HG03196 (cell line): ENCODE measurements around the gene HCLS1.
A peak's percentile ranks its signal among the peaks of the same experiment; 100 is the strongest.
"Not testable (repeated sequence)": the region's sequence is repeated elsewhere in the genome, so short reads cannot be mapped to it uniquely, and the experiment has no call there.

Experiments
- ATAC-seq: cut with Tn5 transposase; IDR thresholded peaks from one replicate; pipeline ENCODE4 v1.9.1; 2021; ENCODE audit not compliant: unreplicated experiment

Gene HCLS1

GRCh38 chr3:121660356-121661171 lies at the start of gene HCLS1:
HCLS1 (minus strand) TSS chr3:121660903; CDS start chr3:121658347, 2,556 bp downstream.
- ATAC-seq, result peak; percentile 77

- no peak for ATAC-seq
Observed at GRCh38 chr3:121710347-121710746, 49.6 kb upstream of the HCLS1 start.

GRCh38 chr3:121707531-121708273 lies 47.0 kb upstream of the HCLS1 start:
- ATAC-seq, result no peak

- ATAC-seq, result no peak
Observed at GRCh38 chr3:121705541-121705940, 44.8 kb upstream of the HCLS1 start.

- ATAC-seq, result no peak
Observed at GRCh38 chr3:121703973-121704372, 43.3 kb upstream of the HCLS1 start.

GRCh38 chr3:121698901-121699300 lies 38.2 kb upstream of the HCLS1 start:
- ATAC-seq, result no peak

GRCh38 chr3:121698476-121698875 lies 37.8 kb upstream of the HCLS1 start:
- no peak for ATAC-seq

GRCh38 chr3:121696186-121696585 lies 35.5 kb upstream of the HCLS1 start:
- no peak for ATAC-seq

- ATAC-seq, result no peak
Observed at GRCh38 chr3:121692010-121692699, 31.5 kb upstream of the HCLS1 start.

GRCh38 chr3:121690777-121691405 lies 30.2 kb upstream of the HCLS1 start:
- no peak for ATAC-seq

GRCh38 chr3:121688747-121689146 lies 28.0 kb upstream of the HCLS1 start:
- not testable (repeated sequence) for ATAC-seq

GRCh38 chr3:121681792-121682191 lies 21.1 kb upstream of the HCLS1 start:
- ATAC-seq, result no peak

- ATAC-seq, result no peak
Observed at GRCh38 chr3:121677141-121677540, 16.4 kb upstream of the HCLS1 start.

GRCh38 chr3:121670676-121671075 lies 10.0 kb upstream of the HCLS1 start:
- no peak for ATAC-seq

- no peak for ATAC-seq
Observed at GRCh38 chr3:121667333-121667732, 6.6 kb upstream of the HCLS1 start.

- no peak for ATAC-seq
Observed at GRCh38 chr3:121665488-121665887, 4.8 kb upstream of the HCLS1 start.

GRCh38 chr3:121663171-121663847 lies 2.6 kb upstream of the HCLS1 start:
- ATAC-seq, result no peak

- no peak for ATAC-seq
Observed at GRCh38 chr3:121662742-121663141, 2.0 kb upstream of the HCLS1 start.

- no peak for ATAC-seq
Observed at GRCh38 chr3:121661376-121661775, 673 bp upstream of the HCLS1 start.

- ATAC-seq, result no peak
Observed at GRCh38 chr3:121659586-121659985, 1.1 kb downstream of the HCLS1 start.
